ENCODE measurements around the gene TIAM1.

DNA sequence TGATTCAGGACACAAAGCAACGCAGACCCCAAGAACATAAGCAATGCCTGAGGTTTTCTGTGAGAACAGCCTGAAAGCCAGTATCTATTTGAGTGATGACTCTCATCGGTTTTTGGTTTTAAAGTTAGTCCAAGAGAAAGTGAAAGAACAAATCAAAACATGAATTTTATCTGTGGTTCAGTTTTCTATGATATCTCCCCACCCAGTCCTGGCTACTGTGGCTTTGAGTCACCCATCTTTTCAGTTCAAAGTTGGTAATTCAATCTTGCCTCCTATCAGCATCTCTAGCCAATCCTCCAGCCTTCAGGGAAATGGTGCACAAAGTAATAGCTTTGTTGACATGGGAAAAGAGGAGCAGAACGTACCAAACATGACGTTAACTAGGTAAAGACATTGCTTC is 265.3 kb downstream of the TIAM1 start:
- TF ChIP-seq, protein P1, sequence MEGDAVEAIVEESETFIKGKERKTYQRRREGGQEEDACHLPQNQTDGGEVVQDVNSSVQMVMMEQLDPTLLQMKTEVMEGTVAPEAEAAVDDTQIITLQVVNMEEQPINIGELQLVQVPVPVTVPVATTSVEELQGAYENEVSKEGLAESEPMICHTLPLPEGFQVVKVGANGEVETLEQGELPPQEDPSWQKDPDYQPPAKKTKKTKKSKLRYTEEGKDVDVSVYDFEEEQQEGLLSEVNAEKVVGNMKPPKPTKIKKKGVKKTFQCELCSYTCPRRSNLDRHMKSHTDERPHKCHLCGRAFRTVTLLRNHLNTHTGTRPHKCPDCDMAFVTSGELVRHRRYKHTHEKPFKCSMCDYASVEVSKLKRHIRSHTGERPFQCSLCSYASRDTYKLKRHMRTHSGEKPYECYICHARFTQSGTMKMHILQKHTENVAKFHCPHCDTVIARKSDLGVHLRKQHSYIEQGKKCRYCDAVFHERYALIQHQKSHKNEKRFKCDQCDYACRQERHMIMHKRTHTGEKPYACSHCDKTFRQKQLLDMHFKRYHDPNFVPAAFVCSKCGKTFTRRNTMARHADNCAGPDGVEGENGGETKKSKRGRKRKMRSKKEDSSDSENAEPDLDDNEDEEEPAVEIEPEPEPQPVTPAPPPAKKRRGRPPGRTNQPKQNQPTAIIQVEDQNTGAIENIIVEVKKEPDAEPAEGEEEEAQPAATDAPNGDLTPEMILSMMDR (IDR thresholded peaks at IDR 0.05; ENCODE audit: control extremely low read depth in 1 of 3, insufficient read depth in 1 of 3, low read depth in 1 of 3, low read length in 3 of 3) = no peak
- TF ChIP-seq CBX8 (IDR thresholded peaks at IDR 0.05; ENCODE audit: borderline replicate concordance, low read depth, low read length) (no peak), EP300 (IDR thresholded peaks at IDR 0.05; ENCODE audit: borderline replicate concordance in 1 of 2, low read depth in 2 of 2, low read length in 2 of 2) (no peak), RAD21 (IDR thresholded peaks at IDR 0.05 in 1 of 2, conservative IDR thresholded peaks at IDR 0.05 in 1 of 2; ENCODE audit: low read depth in 2 of 2, low read length in 2 of 2) (no peak)
